H1 (cell line): ENCODE data around the gene FAM136A. TPM values are rescaled to one million over a fixed set of nuclear protein-coding genes. Genes with fewer than 3 reads are reported as not detected.

ENCODE experiments used
- CTCF ChIA-PET: fragments of 300-600 bp; sonication (Branson Sonifier 250); formaldehyde crosslinking; loops from one replicate; lab custom pipeline; 2021; ENCODE audit not compliant: partially characterized antibody; lab: Charles Lee
- POLR2A ChIA-PET: fragments of 300-600 bp; sonication (Branson Sonifier 250); formaldehyde crosslinking; loops from one replicate; lab custom pipeline; 2021; ENCODE audit warnings: inconsistent platforms; ENCODE audit not compliant: partially characterized antibody; lab: Charles Lee
- DNase-seq, 2 experiments: peaks; one replicate each; pipeline versions ENCODE4 v3.0.0 to v3.0.0-alpha.2; 2010 to 2022; ENCODE audit warnings: low spot score in 2 of 2, low read depth in 1 of 2, mixed read lengths in 1 of 2
- FAIRE-seq: peaks from 2 replicates; lab custom pipeline; 2011; peaks lifted over from hg19 to GRCh38; lab: Jason Lieb, UNC
- H2AFZ ChIP-seq: 2 replicates; pipeline ENCODE4 v1.8.1; 2012; ENCODE audit warnings: low read length, inconsistent platforms
- H2AK5ac ChIP-seq: 2 replicates; pipeline ENCODE4 v1.6.1; 2013; ENCODE audit warnings: low read depth, low read length
- H2BK120ac ChIP-seq: replicated peaks from 2 replicates; pipeline ENCODE3; 2013; ENCODE audit warnings: low read depth, low read length, inconsistent platforms
- H2BK12ac ChIP-seq: 2 replicates; pipeline ENCODE4 v1.6.1; 2013; ENCODE audit warnings: low read depth, low read length
- H2BK15ac ChIP-seq: 2 replicates; pipeline ENCODE4 v1.6.1; 2013; ENCODE audit warnings: low read length
- H2BK20ac ChIP-seq: 2 replicates; pipeline ENCODE4 v1.6.1; 2013; ENCODE audit warnings: low read length
- H2BK5ac ChIP-seq: 2 replicates; pipeline ENCODE4 v1.6.1; 2013; ENCODE audit warnings: low read depth, low read length
- H3K14ac ChIP-seq: 2 replicates; pipeline ENCODE4 v1.6.1; 2013; ENCODE audit warnings: inconsistent platforms; ENCODE audit not compliant: insufficient read length
- H3K18ac ChIP-seq: 2 replicates; pipeline ENCODE4 v1.6.1; 2013; ENCODE audit warnings: low read length; ENCODE audit errors: extremely low read depth
- H3K23ac ChIP-seq: 2 replicates; pipeline ENCODE4 v1.6.1; 2013; ENCODE audit warnings: inconsistent platforms; ENCODE audit not compliant: insufficient read length
- H3K23me2 ChIP-seq: 2 replicates; pipeline ENCODE4 v1.6.1; 2013; ENCODE audit warnings: low read depth, low read length
- H3K27ac ChIP-seq: 2 replicates; pipeline ENCODE4 v1.6.1; 2011; ENCODE audit warnings: low read depth, low read length, inconsistent platforms
- H3K27me3 ChIP-seq, 4 experiments: replicated peaks in 1 of 4; 1 replicate in 1 of 4; 2 replicates in 3 of 4; pipeline versions ENCODE4 v1.6.1 to v1.8.1; 2011 to 2013; ENCODE audit warnings: low read length in 3 of 4, mild to moderate bottlenecking in 3 of 4, inconsistent platforms in 2 of 4, mixed read lengths in 2 of 4, moderate library complexity in 1 of 4; ENCODE audit not compliant: control insufficient read depth in 3 of 4, insufficient read depth in 3 of 4; ENCODE audit errors: extremely low read depth in 1 of 4
- H3K36me3 ChIP-seq, 4 experiments: 2 replicates each; pipeline versions ENCODE4 v1.6.1 to v1.8.1; 2011 to 2013; ENCODE audit warnings: mild to moderate bottlenecking in 4 of 4, low read length in 3 of 4, moderate library complexity in 2 of 4, control low read depth in 1 of 4, inconsistent platforms in 1 of 4; ENCODE audit not compliant: insufficient read depth in 4 of 4, control insufficient read depth in 2 of 4
- H3K4ac ChIP-seq: replicated peaks from 2 replicates; pipeline ENCODE3; 2013; ENCODE audit warnings: low read length, low read depth, mixed read lengths, inconsistent platforms; ENCODE audit not compliant: insufficient read length
- H3K4me1 ChIP-seq, 4 experiments: replicated peaks in 1 of 4; 1 replicate in 1 of 4; 2 replicates in 3 of 4; pipeline versions ENCODE4 v1.6.1 to v1.8.1; 2011 to 2013; ENCODE audit warnings: low read length in 3 of 4, inconsistent platforms in 2 of 4, mixed read lengths in 1 of 4; ENCODE audit not compliant: insufficient read depth in 4 of 4, control insufficient read depth in 3 of 4
- H3K4me2 ChIP-seq, 2 experiments: 2 replicates each; pipeline versions ENCODE4 v1.6.1 to v1.8.1; 2011 to 2013; ENCODE audit warnings: low read depth in 2 of 2, low read length in 2 of 2, control low read depth in 1 of 2, inconsistent platforms in 1 of 2, mild to moderate bottlenecking in 1 of 2; ENCODE audit not compliant: insufficient read depth in 1 of 2
- H3K4me3 ChIP-seq, 4 experiments: fragments of 200-600, 300-600 bp in 1 of 4; sonication (generic), shearing (Covaris generic), sonication (Bioruptor Twin) in 1 of 4; 2 replicates each; pipeline versions ENCODE4 v1.5.1 to v1.8.1; 2011 to 2016; ENCODE audit warnings: low read length in 4 of 4, low read depth in 3 of 4, control low read depth in 2 of 4, inconsistent platforms in 2 of 4, mild to moderate bottlenecking in 2 of 4, mixed read lengths in 1 of 4, moderate library complexity in 1 of 4; ENCODE audit not compliant: insufficient read depth in 2 of 4; ENCODE audit errors: extremely low read depth in 1 of 4
- H3K56ac ChIP-seq: replicated peaks from 2 replicates; pipeline ENCODE3; 2013; ENCODE audit warnings: low read depth, mild to moderate bottlenecking, mixed read lengths, low read length, inconsistent platforms; ENCODE audit not compliant: insufficient read length
- H3K79me1 ChIP-seq: 2 replicates; pipeline ENCODE4 v1.6.1; 2013; ENCODE audit warnings: low read depth, low read length, control low read depth
- H3K79me2 ChIP-seq, 2 experiments: 2 replicates each; pipeline versions ENCODE4 v1.6.1 to v1.8.1; 2012 to 2013; ENCODE audit warnings: low read length in 2 of 2, mild to moderate bottlenecking in 2 of 2, inconsistent platforms in 1 of 2; ENCODE audit not compliant: insufficient read depth in 2 of 2, control insufficient read depth in 1 of 2
- H3K9ac ChIP-seq, 4 experiments: replicated peaks in 1 of 4; 1 replicate in 1 of 4; 2 replicates in 3 of 4; pipeline versions ENCODE4 v1.6.1 to v1.8.1; 2011 to 2013; ENCODE audit warnings: low read depth in 3 of 4, low read length in 3 of 4, control low read depth in 2 of 4, mild to moderate bottlenecking in 2 of 4, moderate library complexity in 2 of 4, inconsistent platforms in 1 of 4; ENCODE audit errors: extremely low read depth in 1 of 4
- H3K9me3 ChIP-seq, 2 experiments: 2 replicates each; pipeline versions ENCODE4 v1.6.1 to v1.8.1; 2012 to 2013; ENCODE audit warnings: mild to moderate bottlenecking in 2 of 2, moderate library complexity in 2 of 2, control low read depth in 1 of 2, inconsistent platforms in 1 of 2, low read depth in 1 of 2, low read length in 1 of 2, mixed read lengths in 1 of 2; ENCODE audit not compliant: insufficient read depth in 2 of 2
- H4K20me1 ChIP-seq, 2 experiments: replicated peaks in 1 of 2; 2 replicates each; pipeline versions ENCODE3 to v1.8.1; 2011 to 2013; ENCODE audit warnings: inconsistent platforms in 2 of 2, low read length in 2 of 2, mild to moderate bottlenecking in 1 of 2; ENCODE audit not compliant: insufficient read depth in 2 of 2, control insufficient read depth in 1 of 2
- H4K5ac ChIP-seq: 2 replicates; pipeline ENCODE4 v1.6.1; 2013; ENCODE audit warnings: low read length, low read depth, mixed read lengths, inconsistent platforms; ENCODE audit not compliant: insufficient read length
- H4K8ac ChIP-seq: 2 replicates; pipeline ENCODE4 v1.8.0; 2013; ENCODE audit warnings: mild to moderate bottlenecking, moderate library complexity, low read length, inconsistent platforms; ENCODE audit not compliant: insufficient read depth; ENCODE audit errors: extremely low read depth
- H4K91ac ChIP-seq: replicated peaks from 2 replicates; pipeline ENCODE3; 2013; ENCODE audit warnings: low read length, mixed read lengths, inconsistent platforms; ENCODE audit not compliant: insufficient read length
- BACH1 ChIP-seq: IDR thresholded peaks from 2 replicates; pipeline ENCODE4 v1.6.1; 2012; ENCODE audit warnings: low read length, improper control_type of control experiment
- CREB1 ChIP-seq: IDR thresholded peaks from 2 replicates; pipeline ENCODE4 v1.6.1; 2012; ENCODE audit warnings: inconsistent platforms
- CTCF ChIP-seq, 3 experiments: IDR thresholded peaks; 1 replicate in 2 of 3; 2 replicates in 1 of 3; pipeline versions ENCODE4 v1.5.1 to v1.6.1; 2011; ENCODE audit warnings: low read length in 3 of 3, mild to moderate bottlenecking in 3 of 3, inconsistent platforms in 2 of 3, low read depth in 1 of 3, moderate library complexity in 1 of 3; ENCODE audit not compliant: insufficient read depth in 1 of 3; ENCODE audit errors: control extremely low read depth in 1 of 3
- EZH2 ChIP-seq: fragments of 200-600 bp; sonication (generic); IDR thresholded peaks from 2 replicates; pipeline ENCODE4 v1.7.1; 2012; ENCODE audit warnings: low read depth, mild to moderate bottlenecking, moderate library complexity, low read length, inconsistent platforms; ENCODE audit not compliant: severe bottlenecking
- GTF2F1 ChIP-seq: IDR thresholded peaks from 2 replicates; pipeline ENCODE4 v1.6.1; 2012; ENCODE audit warnings: low read depth, low read length, improper control_type of control experiment, borderline replicate concordance
- KDM1A ChIP-seq: fragments of 200-600, 300-600 bp; sonication (generic); IDR thresholded peaks from 2 replicates; pipeline ENCODE4 v1.7.1; 2016; ENCODE audit warnings: mild to moderate bottlenecking, low read length, borderline replicate concordance
- POU5F1 ChIP-seq: IDR thresholded peaks from 2 replicates; pipeline ENCODE4 v1.6.1; 2011; ENCODE audit warnings: low read depth, mild to moderate bottlenecking, low read length, moderate library complexity
- RAD21 ChIP-seq, 2 experiments: IDR thresholded peaks in 1 of 2; conservative IDR thresholded peaks in 1 of 2; 2 replicates each; pipeline ENCODE4 v1.6.1; 2011; ENCODE audit warnings: low read depth in 2 of 2, low read length in 2 of 2, improper control_type of control experiment in 1 of 2, inconsistent platforms in 1 of 2, mild to moderate bottlenecking in 1 of 2, moderate library complexity in 1 of 2
- USF2 ChIP-seq: IDR thresholded peaks from 2 replicates; pipeline ENCODE4 v1.6.1; 2011; ENCODE audit warnings: low read length, improper control_type of control experiment
- WGBS, 2 experiments: shearing (Covaris generic) in 1 of 2; methylation state at CpG; one replicate each; pipeline versions ENCODE4 v1.1.6 to v1.1.7; 2013 to 2015; ENCODE audit warnings: low lambda C conversion rate in 2 of 2, mixed read lengths in 2 of 2, inconsistent platforms in 1 of 2, low coverage in 1 of 2, missing lambda C conversion rate in 1 of 2; ENCODE audit not compliant: insufficient replicate concordance in 2 of 2, insufficient coverage in 1 of 2, insufficient read length in 1 of 2; ENCODE audit errors: extremely low coverage in 1 of 2, missing lambda C conversion rate in 1 of 2; 5-methylcytosine and 5-hydroxymethylcytosine counted together
- polyA plus RNA-seq, 7 experiments: library from polyadenylated mRNA; depleted of rRNA in 3 of 7; stranded (reverse) in 5 of 7; unstranded in 2 of 7; fragments of >200 nt in 5 of 7; fragments of 200-250 nt in 2 of 7; gene quantifications; 1 replicate in 5 of 7; 2 replicates in 1 of 7; 4 replicates in 1 of 7; pipeline versions ENCODE4 v1.2.1 to v1.2.3, GENCODE V29; 2011 to 2013; ENCODE audit warnings: missing spikeins in 2 of 7, mixed read lengths in 2 of 7
- total RNA-seq: library from RNA; stranded (reverse); fragmentation: NEBNext Ultra II Directional; extraction: Animal tissue kit (Norgen Biotek cat#: 25700); gene quantifications from 2 replicates; pipeline ENCODE4 v1.2.1, GENCODE V29; 2021

Gene FAM136A
- total and polyA plus RNA-seq, 2 of the 8 experiments (the other 6 are each of a cell fraction or from before 2014, with no cell fraction given): 58.2 to 122 TPM

- H3K23ac ChIP-seq: no peak overlapping the region
- H3K4me2 ChIP-seq: no peak overlapping the region
- H3K27me3 ChIP-seq: no peaks in the 10 kb centered on the region
- ChIA-PET POLR2A (interaction anchor here (1.6 to 4.6 kb wide), 2 partner anchors 12 to 344 kb away, joined by 7 to 63 read pairs; partner anchors contain the start of gene SNRPG), CTCF (interaction anchor here (0.8 to 7.3 kb wide), 19 partner anchors 12 to 352 kb away, joined by 3 to 120 read pairs (median 6); partner anchors contain the start of gene SNRPG)
- H3K4ac ChIP-seq: no peak overlapping the region
- H4K20me1 ChIP-seq: no peaks in the 10 kb centered on the region
- DNase-seq (no peak), FAIRE-seq (no peak)
- H4K91ac ChIP-seq: no peak overlapping the region
- H3K4me1 ChIP-seq: peaks cover 0 to 8% (median 5%) of the 10 kb centered on the region in 4 experiments; a peak in 3 of 7 replicates
- H2AK5ac ChIP-seq: no peak overlapping the region
- H3K9ac ChIP-seq: no peak overlapping the region
- no peak overlapping the region for H2BK15ac ChIP-seq
- WGBS, 2 experiments: 87% methylated on average over 3 of the region's 3 CpGs; no CpG with 5 or more reads in 1 of the 2 experiments
- H3K79me2 ChIP-seq: peaks cover 0 to 5% of the 10 kb centered on the region in 2 experiments; a peak in 1 of 4 replicates
- H4K8ac ChIP-seq: no peak overlapping the region
- H3K18ac ChIP-seq: no peak overlapping the region
- peaks cover 0 to 3% (median 0%) of the 10 kb centered on the region in 4 experiments; a peak in 2 of 8 replicates for H3K36me3 ChIP-seq
- H2BK12ac ChIP-seq: no peak overlapping the region
- H3K56ac ChIP-seq: no peak overlapping the region
- no peak overlapping the region for H3K14ac ChIP-seq
- no peak overlapping the region for H2BK120ac ChIP-seq
- H4K5ac ChIP-seq: no peak overlapping the region
- no peak overlapping the region for H3K27ac ChIP-seq
- H2AFZ ChIP-seq: no peak overlapping the region
- no peak overlapping the region for H2BK20ac ChIP-seq
- no peak overlapping the region for H2BK5ac ChIP-seq
- no peaks in the 10 kb centered on the region; the same call in 1 of the 2 replicates for H3K79me1 ChIP-seq
- H3K9me3 ChIP-seq: peaks cover 0 to 5% of the 10 kb centered on the region in 2 experiments; a peak in 1 of 4 replicates
- H3K4me3 ChIP-seq: no peak overlapping the region
- peaks cover 2% of the 10 kb centered on the region; the same call in 1 of the 2 replicates for H3K23me2 ChIP-seq
- TF ChIP-seq USF2 (no peak), KDM1A (no peak), CREB1 (no peak), RAD21 (IDR thresholded peaks at IDR 0.05 in 1 of 2, conservative IDR thresholded peaks at IDR 0.05 in 1 of 2; ENCODE audit: low read depth in 2 of 2, low read length in 2 of 2) (no peak), CTCF (IDR thresholded peaks at IDR 0.05; ENCODE audit: control extremely low read depth in 1 of 3, insufficient read depth in 1 of 3, low read depth in 1 of 3, low read length in 3 of 3) (no peak), POU5F1 (no peak), GTF2F1 (no peak), BACH1 (no peak), EZH2 (no peak)
Observed at GRCh38 chr2:70305531-70305930, 3.7 kb upstream of the FAM136A start.
